WTC11 (cell line): ENCODE measurements around the gene GPATCH2. TPM values are rescaled to one million over a fixed set of nuclear protein-coding genes. Genes with fewer than 3 reads are reported as not detected.

ENCODE experiments used
- ATAC-seq: fragments of 200-7000 bp; cut with Tn5 transposase; 2 replicates; pipeline ENCODE4 v1.10.0; 2021; ENCODE audit warnings: mild to moderate bottlenecking, moderate library complexity
- CTCF ChIA-PET: fragments of 300-600 bp; sonication (Branson Sonifier 250); formaldehyde crosslinking; loops from one replicate; lab custom pipeline; 2021; ENCODE audit warnings: antibody characterized with exemption; lab: Charles Lee
- POLR2A ChIA-PET: fragments of 350-600 bp; sonication (Branson Sonifier 250); formaldehyde crosslinking; loops from one replicate; lab custom pipeline; 2021; ENCODE audit warnings: antibody characterized with exemption; lab: Charles Lee
- DNase-seq: peaks from one replicate; pipeline ENCODE4 v3.0.0; 2021; ENCODE audit warnings: low spot score
- H3K27ac Mint-ChIP-seq: 2 replicates; pipeline ENCODE4 v1.8.0; 2021; ENCODE audit warnings: mixed read lengths
- H3K27me3 Mint-ChIP-seq: 2 replicates; pipeline ENCODE4 v1.8.0; 2021; ENCODE audit warnings: low read depth, mild to moderate bottlenecking, moderate library complexity, mixed read lengths
- H3K36me3 Mint-ChIP-seq: 2 replicates; pipeline ENCODE4 v1.8.0; 2021; ENCODE audit warnings: mixed read lengths
- H3K4me1 Mint-ChIP-seq: 2 replicates; pipeline ENCODE4 v1.8.0; 2022; ENCODE audit warnings: mixed read lengths
- H3K4me3 Mint-ChIP-seq: 2 replicates; pipeline ENCODE4 v1.8.0; 2021; ENCODE audit warnings: mild to moderate bottlenecking, moderate library complexity, mixed read lengths
- H3K9me3 Mint-ChIP-seq: 2 replicates; pipeline ENCODE4 v1.8.0; 2021; ENCODE audit warnings: mixed read lengths
- AR ChIP-seq: fragments of 250-450 bp; sonication (Bioruptor Pico); IDR thresholded peaks from 2 replicates; pipeline ENCODE4 v1.9.0; 2021; ENCODE audit warnings: mild to moderate bottlenecking
- ATF3 ChIP-seq: sonication (generic); formaldehyde crosslinking; conservative IDR thresholded peaks from 2 replicates; pipeline ENCODE4 v1.8.1; 2022; ENCODE audit warnings: mild to moderate bottlenecking, missing genetic modification reagents
- CBFB ChIP-seq: sonication (generic); formaldehyde crosslinking; IDR thresholded peaks from 2 replicates; pipeline ENCODE4 v1.8.1; 2022; ENCODE audit warnings: mild to moderate bottlenecking, low read depth, missing genetic modification reagents
- CDX4 ChIP-seq: fragments of 250-450 bp; sonication (Bioruptor Pico); IDR thresholded peaks from 2 replicates; pipeline ENCODE4 v1.9.0; 2021; ENCODE audit warnings: moderate library complexity, mild to moderate bottlenecking, inconsistent platforms, borderline replicate concordance
- CREB1 ChIP-seq: sonication (generic); formaldehyde crosslinking; IDR thresholded peaks from 2 replicates; pipeline ENCODE4 v1.8.0; 2023; ENCODE audit warnings: mild to moderate bottlenecking, missing genetic modification reagents
- E2F1 ChIP-seq: sonication (generic); formaldehyde crosslinking; IDR thresholded peaks from 2 replicates; pipeline ENCODE4 v1.8.0; 2022; ENCODE audit warnings: mild to moderate bottlenecking, missing genetic modification reagents
- E2F4 ChIP-seq: sonication (generic); formaldehyde crosslinking; IDR thresholded peaks from 2 replicates; pipeline ENCODE4 v1.8.1; 2022; ENCODE audit warnings: low read depth, mild to moderate bottlenecking, moderate library complexity, missing genetic modification reagents, borderline replicate concordance
- GRHL2 ChIP-seq: fragments of 250-450 bp; sonication (Bioruptor Pico); IDR thresholded peaks from 2 replicates; pipeline ENCODE4 v1.8.0; 2022; ENCODE audit warnings: mild to moderate bottlenecking, moderate library complexity; ENCODE audit not compliant: insufficient replicate concordance, severe bottlenecking
- IRF1 ChIP-seq: sonication (generic); formaldehyde crosslinking; IDR thresholded peaks from 2 replicates; pipeline ENCODE4 v1.8.0; 2023; ENCODE audit warnings: missing genetic modification reagents
- MAX ChIP-seq: sonication (generic); formaldehyde crosslinking; IDR thresholded peaks from 2 replicates; pipeline ENCODE4 v1.8.0; 2022; ENCODE audit warnings: mild to moderate bottlenecking, missing genetic modification reagents
- NFATC4 ChIP-seq: fragments of 250-450 bp; sonication (Bioruptor Pico); IDR thresholded peaks from 2 replicates; pipeline ENCODE4 v1.9.0; 2021; ENCODE audit warnings: mild to moderate bottlenecking
- ZBTB21 ChIP-seq: sonication (generic); formaldehyde crosslinking; IDR thresholded peaks from 2 replicates; pipeline ENCODE4 v1.8.1; 2023; ENCODE audit warnings: mild to moderate bottlenecking, missing genetic modification reagents, borderline replicate concordance
- ZBTB43 ChIP-seq: sonication (generic); formaldehyde crosslinking; IDR thresholded peaks from 2 replicates; pipeline ENCODE4 v1.8.1; 2023; ENCODE audit warnings: mild to moderate bottlenecking, missing genetic modification reagents
- ZMAT4 ChIP-seq: fragments of 250-450 bp; sonication (Bioruptor Pico); IDR thresholded peaks from 2 replicates; pipeline ENCODE4 v1.9.0; 2021; ENCODE audit warnings: mild to moderate bottlenecking
- ZNF121 ChIP-seq: sonication (generic); formaldehyde crosslinking; IDR thresholded peaks from 2 replicates; pipeline ENCODE4 v1.8.0; 2023; ENCODE audit warnings: missing genetic modification reagents
- ZNF232 ChIP-seq: sonication (generic); formaldehyde crosslinking; IDR thresholded peaks from 2 replicates; pipeline ENCODE4 v1.8.0; 2022; ENCODE audit warnings: mild to moderate bottlenecking, missing genetic modification reagents
- ZNF263 ChIP-seq: sonication (generic); formaldehyde crosslinking; IDR thresholded peaks from 2 replicates; pipeline ENCODE4 v1.8.1; 2022; ENCODE audit warnings: low read depth, mild to moderate bottlenecking, moderate library complexity, missing genetic modification reagents
- ZNF423 ChIP-seq: fragments of 250-450 bp; sonication (Bioruptor Pico); IDR thresholded peaks from 2 replicates; pipeline ENCODE4 v2.1.2; 2022; ENCODE audit warnings: mild to moderate bottlenecking, moderate library complexity
- ZNF512 ChIP-seq: sonication (generic); formaldehyde crosslinking; IDR thresholded peaks from 2 replicates; pipeline ENCODE4 v1.8.1; 2022; ENCODE audit warnings: missing genetic modification reagents, borderline replicate concordance
- ZNF532 ChIP-seq: fragments of 250-450 bp; sonication (Bioruptor Pico); IDR thresholded peaks from 2 replicates; pipeline ENCODE4 v1.9.0; 2021; ENCODE audit warnings: mild to moderate bottlenecking, borderline replicate concordance
- total RNA-seq: library from RNA; stranded (reverse); gene quantifications from 3 replicates; pipeline ENCODE4 v1.2.3, GENCODE V29; 2021

GPATCH2 gene
- total RNA-seq, 1 experiment from 2014 or later, result 11.5 TPM

- CTCF ChIA-PET, result no interaction called here
Measured at GRCh38 chr1:217494767-217495166, 136.1 kb downstream of the GPATCH2 start.

More at GRCh38 chr1:217494767-217495166, 136.1 kb downstream of the GPATCH2 start:
- no peaks in the 10 kb centered on the region for H3K27me3 Mint-ChIP-seq
- no peak overlapping the region for H3K4me3 Mint-ChIP-seq
- DNase-seq (no peak), ATAC-seq (no peak)
- TF ChIP-seq ZBTB43 (CRISPR knock-in tag) (no peak), ZNF263 (CRISPR knock-in tag) (no peak), ZMAT4 (CRISPR knock-in tag) (no peak), ZNF423 (CRISPR knock-in tag) (no peak), E2F1 (CRISPR knock-in tag) (no peak), CDX4 (CRISPR knock-in tag) (no peak), E2F4 (CRISPR knock-in tag) (no peak), NFATC4 (CRISPR knock-in tag) (no peak), CREB1 (CRISPR knock-in tag) (no peak), ZNF532 (CRISPR knock-in tag) (no peak), ZNF512 (no peak), CBFB (CRISPR knock-in tag) (no peak), AR (CRISPR knock-in tag) (no peak), ZNF232 (CRISPR knock-in tag) (no peak), GRHL2 (CRISPR knock-in tag) (no peak), IRF1 (no peak), ATF3 (no peak), ZBTB21 (CRISPR knock-in tag) (no peak), MAX (CRISPR knock-in tag) (no peak), ZNF121 (no peak)
- H3K36me3 Mint-ChIP-seq, result no peaks in the 10 kb centered on the region
- H3K4me1 Mint-ChIP-seq, result peaks cover 11% of the 10 kb centered on the region
- no peak overlapping the region for H3K27ac Mint-ChIP-seq
- no peaks in the 10 kb centered on the region for H3K9me3 Mint-ChIP-seq
- POLR2A ChIA-PET, result no interaction called here
